Activated naive CD4-positive, alpha-beta T cell treated with anti-CD3 and anti-CD28 coated beads, Interleukin-2, amount 50 U/mL, for 24 hours (primary cell): ENCODE results near the gene API5.

ENCODE experiments used
- H3K27ac Mint-ChIP-seq: one replicate; pipeline ENCODE4 v1.8.0; 2021; ENCODE audit warnings: mild to moderate bottlenecking, mixed read lengths
- H3K27me3 Mint-ChIP-seq: one replicate; pipeline ENCODE4 v1.8.0; 2021; ENCODE audit warnings: mixed read lengths
- H3K36me3 Mint-ChIP-seq: one replicate; pipeline ENCODE4 v1.8.0; 2021; ENCODE audit warnings: mixed read lengths
- H3K4me1 Mint-ChIP-seq: one replicate; pipeline ENCODE4 v1.8.0; 2021; ENCODE audit warnings: mixed read lengths
- H3K4me3 Mint-ChIP-seq: one replicate; pipeline ENCODE4 v1.8.0; 2021; ENCODE audit warnings: mild to moderate bottlenecking, mixed read lengths
- H3K9me3 Mint-ChIP-seq: one replicate; pipeline ENCODE4 v1.8.0; 2021; ENCODE audit warnings: mixed read lengths

API5 gene

DNA sequence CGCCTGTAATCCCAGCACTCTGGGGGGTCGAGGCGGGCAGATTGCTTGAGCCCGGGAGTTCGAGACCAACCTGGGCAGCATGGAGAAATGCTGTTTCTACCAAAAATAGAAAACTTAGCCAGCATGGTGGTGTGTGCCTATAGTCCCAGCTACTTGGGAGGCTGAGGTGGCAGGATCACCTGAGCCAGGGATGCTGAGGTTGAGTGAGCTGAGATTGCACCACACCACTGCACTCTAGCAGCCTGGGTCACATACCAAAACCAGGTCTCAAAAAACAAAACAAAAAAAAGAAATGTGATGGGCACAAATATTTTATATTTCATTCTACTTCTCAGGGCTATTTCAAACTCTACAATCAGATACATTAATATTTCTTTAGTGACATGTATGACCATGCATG is 72.6 kb downstream of the API5 start:
- Mint-ChIP-seq H3K4me3 (no peak overlapping the region), H3K27ac (no peak overlapping the region), H3K27me3 (no peaks in the 10 kb centered on the region), H3K4me1 (peaks cover 3% of the 10 kb centered on the region), H3K9me3 (no peaks in the 10 kb centered on the region), H3K36me3 (peaks cover 13% of the 10 kb centered on the region)

GRCh38 chr11:43392713-43393112 is 80.9 kb downstream of the API5 start:
- Mint-ChIP-seq H3K4me1 (peaks cover 25% of the 10 kb centered on the region), H3K36me3 (peaks cover 15% of the 10 kb centered on the region), H3K4me3 (no peak overlapping the region), H3K27ac (no peak overlapping the region), H3K9me3 (no peaks in the 10 kb centered on the region), H3K27me3 (no peaks in the 10 kb centered on the region)

GRCh38 chr11:43393765-43394355 is 82.1 kb downstream of the API5 start:
- peaks cover 35% of the 10 kb centered on the region for H3K4me1 Mint-ChIP-seq
- H3K9me3 Mint-ChIP-seq, result no peaks in the 10 kb centered on the region
- no peak overlapping the region for H3K4me3 Mint-ChIP-seq
- peak overlapping the region; percentile 36 for H3K27ac Mint-ChIP-seq
- H3K27me3 Mint-ChIP-seq, result no peaks in the 10 kb centered on the region
- H3K36me3 Mint-ChIP-seq, result peaks cover 21% of the 10 kb centered on the region
